T-helper 22 cell (primary cell): ENCODE data around the gene CCL20.

Experiments
- DNase-seq: peaks from one replicate; pipeline ENCODE4 v3.0.0-alpha.2; 2020; ENCODE audit warnings: low read depth

Gene CCL20

GRCh38 chr2:227804975-227805374 is 8.7 kb upstream of the CCL20 start:
- no peak for DNase-seq

- DNase-seq, result peak; percentile 35
Measured at GRCh38 chr2:227805578-227805977, 8.1 kb upstream of the CCL20 start.

- no peak for DNase-seq
Measured at GRCh38 chr2:227808936-227809335, 4.7 kb upstream of the CCL20 start.

DNA sequence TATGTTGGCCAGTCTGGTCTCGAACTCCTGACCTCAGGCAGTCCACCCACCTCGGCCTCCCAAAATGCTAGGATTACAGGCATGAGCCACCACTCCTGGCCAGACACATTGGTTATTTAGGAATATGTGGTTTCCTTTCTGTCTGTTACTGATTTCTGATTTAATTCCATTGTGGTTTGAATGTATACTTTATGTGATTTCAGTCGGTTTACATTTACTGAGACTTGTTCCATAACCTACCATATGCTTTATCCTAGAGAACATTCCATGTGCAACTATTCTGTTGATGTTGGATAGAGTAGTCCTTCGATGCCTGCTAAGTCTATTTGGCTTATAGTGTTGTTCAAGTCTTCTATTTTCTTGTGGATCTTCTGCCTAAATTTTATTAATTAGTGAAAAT is 1.6 kb upstream of the CCL20 start:
- DNase-seq, result no peak

- DNase-seq, result no peak
Measured at GRCh38 chr2:227813229-227813561, 447 bp upstream of the CCL20 start.

- DNase-seq, result no peak
Measured at GRCh38 chr2:227815066-227815465, 1.4 kb downstream of the CCL20 start.

DNA sequence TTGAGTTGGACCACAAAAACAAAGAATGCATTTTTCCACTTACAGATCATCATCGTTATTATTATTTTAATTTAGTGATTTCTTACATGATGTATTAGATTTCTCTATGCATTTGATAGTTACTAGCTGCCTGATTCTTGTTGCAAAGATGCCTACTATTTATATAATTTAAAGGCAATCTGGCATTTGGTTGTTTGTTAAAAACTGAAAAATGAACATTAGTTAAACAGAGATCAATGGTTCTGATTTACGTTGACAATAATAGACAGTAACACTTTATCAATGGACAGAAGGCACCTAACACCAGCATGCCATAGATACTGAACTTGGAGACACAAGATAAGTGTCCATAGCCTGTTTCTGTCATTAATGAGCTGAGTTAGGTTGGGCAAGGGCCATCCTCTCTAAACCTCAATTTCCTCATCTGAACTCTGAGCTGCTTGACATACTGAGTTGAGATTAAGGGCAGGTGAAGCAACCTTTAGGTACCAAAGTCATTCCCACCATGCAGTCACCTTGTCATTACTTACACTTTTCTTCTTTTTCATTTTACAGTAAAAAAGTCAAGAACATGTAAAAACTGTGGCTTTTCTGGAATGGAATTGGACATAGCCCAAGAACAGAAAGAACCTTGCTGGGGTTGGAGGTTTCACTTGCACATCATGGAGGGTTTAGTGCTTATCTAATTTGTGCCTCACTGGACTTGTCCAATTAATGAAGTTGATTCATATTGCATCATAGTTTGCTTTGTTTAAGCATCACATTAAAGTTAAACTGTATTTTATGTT is 3.1 kb downstream of the CCL20 start:
- no peak for DNase-seq

DNA sequence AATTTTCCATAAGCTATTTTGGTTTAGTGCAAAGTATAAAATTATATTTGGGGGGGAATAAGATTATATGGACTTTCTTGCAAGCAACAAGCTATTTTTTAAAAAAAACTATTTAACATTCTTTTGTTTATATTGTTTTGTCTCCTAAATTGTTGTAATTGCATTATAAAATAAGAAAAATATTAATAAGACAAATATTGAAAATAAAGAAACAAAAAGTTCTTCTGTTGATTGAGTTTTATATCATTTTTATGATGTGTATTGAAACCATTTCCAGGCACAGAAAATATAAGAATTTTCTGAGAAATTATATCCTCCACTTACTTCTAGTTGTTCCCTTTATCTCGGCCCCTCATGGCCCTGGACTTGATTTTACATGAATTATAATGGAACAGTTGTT is 3.7 kb downstream of the CCL20 start:
- no peak for DNase-seq

DNA sequence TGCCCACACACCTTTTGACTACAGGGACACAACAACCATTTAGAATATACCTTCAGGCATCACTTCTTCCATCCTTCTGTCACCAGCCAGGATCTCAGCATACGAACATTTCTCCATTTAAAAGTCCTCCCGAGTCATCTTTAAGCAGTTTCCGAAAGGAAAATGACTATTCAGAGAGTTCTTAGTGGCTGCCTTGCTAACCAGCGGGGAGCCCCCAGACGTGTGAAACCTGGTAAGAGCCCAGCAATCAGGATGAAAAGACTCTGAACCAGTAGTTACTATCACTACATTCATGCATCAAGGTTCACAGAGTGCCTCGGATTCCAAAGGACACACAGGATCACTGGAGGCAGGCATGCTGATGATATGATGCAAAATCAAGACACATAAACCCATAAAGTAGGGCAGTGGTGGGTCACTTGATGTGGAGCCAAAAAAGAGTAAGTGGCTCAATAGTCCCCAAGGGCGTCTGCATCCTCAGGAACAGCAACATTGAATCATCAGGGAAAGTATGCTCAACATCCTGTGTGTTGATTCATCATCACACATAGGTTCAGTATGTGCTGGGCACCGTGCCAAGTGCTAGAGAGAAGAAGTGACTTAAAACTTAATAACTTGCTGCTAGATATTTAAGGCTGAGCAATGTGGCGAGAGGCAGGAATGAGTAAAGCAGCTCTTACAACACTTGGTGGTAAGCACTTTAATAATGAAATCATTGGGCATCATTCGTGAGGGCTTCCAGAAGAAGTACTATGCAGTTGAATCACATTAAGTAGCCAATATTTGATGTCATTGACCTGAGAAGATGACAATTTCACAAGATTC is 4.4 kb downstream of the CCL20 start:
- peak; percentile 55 for DNase-seq

GRCh38 chr2:227818675-227819397 is 5.2 kb downstream of the CCL20 start:
- DNase-seq, result no peak

DNA sequence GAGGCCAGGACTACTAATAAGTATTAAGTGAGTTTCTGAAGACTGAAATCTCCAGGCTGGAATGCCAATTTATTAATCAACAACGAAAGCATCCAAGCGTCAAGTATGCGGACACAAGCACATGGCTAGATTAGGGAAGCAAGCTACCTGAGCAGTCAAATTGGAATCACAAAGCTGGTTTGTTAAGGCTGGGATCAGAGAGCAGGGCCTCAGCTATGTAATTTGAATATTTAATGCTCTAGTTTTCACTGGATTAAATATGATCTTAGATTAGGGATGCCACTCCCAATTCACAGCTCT is 5.7 kb downstream of the CCL20 start:
- no peak for DNase-seq

DNA sequence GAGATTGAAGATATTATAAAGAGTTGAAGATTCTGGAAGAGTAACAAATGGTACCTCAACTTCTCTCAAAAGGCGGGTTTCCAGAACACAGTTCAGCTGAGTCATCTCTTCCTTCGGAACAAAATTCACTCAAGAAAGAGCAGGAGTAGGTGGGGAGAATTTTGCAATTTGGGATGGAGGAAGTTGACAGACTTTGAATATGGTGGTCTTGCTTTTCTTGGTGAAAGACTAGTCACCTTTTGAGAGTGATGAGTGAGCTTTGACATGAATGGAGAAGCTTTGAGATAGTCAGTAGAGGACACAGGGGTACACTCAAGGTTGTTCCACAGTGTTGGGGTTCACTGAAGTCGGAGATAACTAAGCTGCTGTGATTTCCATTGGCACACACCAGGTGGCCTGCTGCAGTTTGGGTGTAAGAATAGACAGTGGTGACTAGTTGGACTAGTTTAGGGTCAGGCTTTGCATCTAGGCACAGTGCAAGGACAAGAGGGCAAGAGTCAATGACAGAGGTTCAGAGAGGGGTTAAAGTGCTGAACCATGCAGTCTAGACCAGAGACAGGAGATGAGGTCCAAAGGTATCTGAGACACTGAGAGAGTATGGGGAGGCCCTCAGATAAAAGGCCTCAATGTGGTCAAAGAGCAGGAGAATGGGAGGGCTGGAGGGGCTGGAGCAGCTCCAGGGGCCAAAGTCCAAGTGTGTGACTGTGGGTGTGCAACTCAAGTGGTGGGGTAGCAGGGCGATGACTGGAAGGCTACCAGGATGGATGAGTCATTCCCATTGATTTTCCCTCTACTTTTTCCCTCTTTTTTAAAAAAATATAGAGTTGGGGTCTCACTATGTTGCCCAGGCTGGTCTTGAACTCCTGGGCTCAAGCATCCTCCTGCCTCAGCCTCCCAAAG is 7.7 kb downstream of the CCL20 start:
- no peak for DNase-seq

DNA sequence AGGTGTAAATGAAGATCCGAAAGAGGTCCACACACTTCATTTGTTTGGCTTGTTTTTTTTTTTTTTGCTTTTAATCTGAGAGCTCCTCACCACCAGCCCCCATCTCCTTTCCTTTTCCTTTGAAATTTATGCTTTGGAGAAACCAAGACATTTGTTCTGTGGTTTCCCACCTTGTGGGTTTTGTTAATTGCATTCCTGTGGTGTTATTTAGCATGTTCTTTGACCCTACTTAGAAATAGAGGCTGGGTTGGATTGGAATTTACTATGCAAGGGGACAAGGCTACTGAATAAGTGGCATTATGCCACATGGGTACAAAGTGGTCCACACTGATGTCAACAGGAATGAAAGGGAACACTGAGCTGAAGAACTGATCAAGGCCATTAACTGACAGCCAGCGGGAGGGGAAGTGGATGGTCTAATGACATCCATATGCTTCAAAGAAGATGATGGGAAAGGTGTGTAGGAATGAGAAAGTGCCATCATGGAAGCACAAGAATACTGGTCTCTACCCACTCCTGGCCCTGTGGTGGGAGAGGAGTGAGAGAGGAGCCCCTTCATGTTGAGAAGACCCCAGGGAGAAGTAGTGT is 8.9 kb downstream of the CCL20 start:
- no peak for DNase-seq

- DNase-seq, result no peak
Measured at GRCh38 chr2:227823922-227824321, 10.3 kb downstream of the CCL20 start.

DNA sequence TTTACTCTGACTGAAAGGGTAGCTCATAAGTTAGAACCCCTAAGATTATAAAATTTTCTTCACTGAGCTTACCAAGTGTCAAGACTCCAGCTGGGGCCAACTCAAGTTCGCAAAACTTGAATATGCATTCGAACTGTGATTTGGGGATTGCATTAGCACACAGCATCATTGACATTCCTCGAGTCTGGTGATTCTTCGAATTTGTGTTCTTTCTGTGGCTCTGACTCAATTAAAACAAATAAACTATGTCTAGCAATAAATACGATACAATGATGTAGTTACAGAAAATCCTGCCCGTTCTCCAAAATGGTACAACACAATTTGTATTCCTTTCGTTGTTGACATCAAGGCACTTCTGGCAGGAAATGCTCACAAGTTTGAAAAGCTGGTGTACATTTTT is 11.1 kb downstream of the CCL20 start:
- no peak for DNase-seq

DNA sequence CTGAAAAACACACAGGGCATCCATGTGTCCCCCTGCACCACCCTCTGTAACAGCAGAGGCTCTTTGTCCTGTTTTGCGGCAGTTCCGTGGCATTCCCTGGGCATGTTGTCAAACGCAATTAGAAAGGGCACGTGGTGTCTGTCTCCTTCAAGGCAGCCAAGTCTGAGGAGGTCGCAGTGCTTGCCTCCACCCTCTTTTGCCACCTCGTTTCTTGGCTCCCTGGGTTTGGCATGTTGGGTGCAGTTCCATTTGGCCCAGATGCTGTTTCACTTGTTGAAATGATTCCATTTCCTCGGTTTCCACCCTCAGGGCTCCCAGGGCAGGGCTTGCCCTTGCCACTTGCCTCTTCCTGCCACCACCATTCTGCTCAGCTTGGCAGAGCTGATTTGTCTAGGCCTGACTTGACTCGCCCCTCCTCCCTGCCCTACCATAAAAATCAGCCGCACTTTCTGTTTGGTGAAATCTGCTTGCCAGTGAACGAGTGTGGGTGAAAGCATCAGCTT is 12.4 kb downstream of the CCL20 start:
- no peak for DNase-seq

DNA sequence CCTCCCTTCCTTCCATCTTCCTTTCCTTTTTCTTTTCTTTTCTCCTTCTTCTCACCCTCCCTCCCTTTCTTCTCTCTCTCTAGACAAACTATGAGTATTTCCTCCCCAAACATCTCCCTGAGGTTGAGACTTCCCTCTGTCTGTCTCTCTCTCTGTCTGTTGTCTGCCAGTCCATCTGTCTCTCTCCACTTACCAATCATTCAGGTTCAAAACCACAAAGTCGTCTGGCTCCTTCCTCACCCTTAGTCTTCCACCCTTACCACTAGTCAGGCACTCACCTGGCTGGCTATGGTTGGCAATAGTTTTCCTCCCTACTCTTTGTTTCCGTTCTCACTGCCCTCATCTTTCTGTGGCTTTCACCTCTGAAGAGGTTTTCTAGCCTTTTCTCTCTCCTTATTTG is 12.9 kb downstream of the CCL20 start:
- DNase-seq, result no peak

DNA sequence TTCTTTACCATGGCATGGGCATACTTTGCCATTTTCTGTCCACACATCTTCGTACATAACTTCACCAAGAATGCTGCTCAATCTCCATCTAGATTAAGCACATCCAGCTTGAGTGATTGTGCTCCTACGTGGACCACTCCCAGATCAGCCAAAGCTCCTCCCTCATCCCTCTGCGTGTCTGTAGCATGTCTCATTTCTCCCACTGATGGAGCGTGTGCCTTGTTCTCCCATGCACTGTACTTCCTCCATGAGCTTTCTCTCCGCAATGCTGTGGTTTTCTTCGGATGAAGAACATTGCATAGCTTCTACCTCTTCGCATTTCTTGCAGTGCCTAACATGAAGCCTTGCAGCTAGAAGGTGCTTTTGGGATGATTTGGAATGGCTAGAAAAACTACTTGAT is 13.5 kb downstream of the CCL20 start:
- DNase-seq, result no peak

DNA sequence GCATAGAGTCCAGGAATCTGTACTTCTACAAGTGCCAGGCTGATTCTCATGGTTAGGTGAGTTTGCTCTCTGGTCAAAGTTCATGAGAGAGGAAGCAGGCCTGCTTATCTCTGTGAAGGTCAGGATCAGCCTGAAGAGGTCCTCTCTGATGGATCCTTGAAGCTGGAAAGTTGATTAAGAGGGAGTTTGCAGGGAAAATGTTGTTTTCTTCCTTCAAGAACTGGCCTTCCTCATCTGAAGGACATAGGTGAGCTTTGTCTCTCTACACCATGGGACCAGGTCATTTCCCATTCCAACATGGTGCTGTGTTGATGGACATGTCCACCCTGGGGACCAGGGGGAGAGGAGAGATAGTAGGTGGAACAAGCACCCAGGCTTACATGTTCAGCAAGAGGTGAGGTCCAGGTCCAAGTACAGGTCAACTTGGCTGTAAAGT is 14.9 kb downstream of the CCL20 start:
- no peak for DNase-seq

- DNase-seq, result no peak
Measured at GRCh38 chr2:227829337-227829736, 15.7 kb downstream of the CCL20 start.

- DNase-seq, result no peak
Measured at GRCh38 chr2:227834423-227834822, 20.8 kb downstream of the CCL20 start.
